Endothelial cell of umbilical vein (primary cell): ENCODE data around the gene VRK1.

Experiments used
- CTCF ChIP-seq, 2 donors: IDR thresholded peaks; 1 replicate in 1 of 2; 2 replicates in 1 of 2; pipeline ENCODE4 v1.5.1; 2011; ENCODE audit warnings: low read length in 2 of 2, mild to moderate bottlenecking in 2 of 2, moderate library complexity in 2 of 2, control low read depth in 1 of 2, inconsistent platforms in 1 of 2, low read depth in 1 of 2; ENCODE audit not compliant: insufficient read depth in 1 of 2; ENCODE audit errors: extremely low read depth in 1 of 2
- EZH2 ChIP-seq: IDR thresholded peaks from 2 replicates; pipeline ENCODE4 v1.6.1; 2012; ENCODE audit warnings: borderline replicate concordance, low read depth, mild to moderate bottlenecking, moderate library complexity, low read length, inconsistent platforms; ENCODE audit not compliant: severe bottlenecking
- FOS ChIP-seq: IDR thresholded peaks from 2 replicates; pipeline ENCODE4 v1.6.1; 2011; ENCODE audit warnings: mild to moderate bottlenecking, low read length, moderate library complexity, borderline replicate concordance; ENCODE audit not compliant: insufficient read depth
- GATA2 ChIP-seq: IDR thresholded peaks from 2 replicates; pipeline ENCODE4 v1.7.0; 2011; ENCODE audit warnings: low read depth, mild to moderate bottlenecking, moderate library complexity, mixed read lengths, low read length; ENCODE audit not compliant: insufficient read length, insufficient read depth
- MAX ChIP-seq: IDR thresholded peaks from 2 replicates; pipeline ENCODE4 v1.6.1; 2011; ENCODE audit not compliant: insufficient read depth, insufficient read length
- MYC ChIP-seq: IDR thresholded peaks from one replicate; pipeline ENCODE4 v1.6.1; 2011; ENCODE audit warnings: mild to moderate bottlenecking, low read depth, low read length
- POLR2A ChIP-seq: IDR thresholded peaks from 2 replicates; pipeline ENCODE4 v1.6.1; 2012; ENCODE audit warnings: low read depth, mild to moderate bottlenecking, control low read depth, low read length
- POLR2AphosphoS5 ChIP-seq: IDR thresholded peaks from 2 replicates; pipeline ENCODE4 v1.6.1; 2012; ENCODE audit warnings: low read depth, mild to moderate bottlenecking, control low read depth, low read length, moderate library complexity; ENCODE audit not compliant: insufficient read depth

- TF ChIP-seq CTCF (IDR thresholded peaks at IDR 0.05; ENCODE audit: extremely low read depth in 1 of 2, insufficient read depth in 1 of 2, low read depth in 1 of 2, low read length in 2 of 2): no peak
- no peak for TF ChIP-seq POLR2AphosphoS5
- no peak for TF ChIP-seq MAX
- TF ChIP-seq EZH2: no peak
- no peak for TF ChIP-seq POLR2A
- no peak for TF ChIP-seq MYC
- TF ChIP-seq FOS: no peak
- no peak for TF ChIP-seq GATA2
Observed at GRCh38 chr14:96920023-96920422, 122.8 kb downstream of the VRK1 start.
